DOHH2 (cell line): ENCODE measurements around the gene SRGAP3.

Source experiments
- H3F3A ChIP-seq: fragments of 200-600 bp; sonication (generic), shearing (Covaris generic); 2 replicates; pipeline ENCODE4 v1.6.0; 2016; ENCODE audit warnings: antibody characterized with exemption, mild to moderate bottlenecking; ENCODE audit not compliant: control insufficient read depth, insufficient read depth
- H3K27ac ChIP-seq: fragments of 200-600 bp; sonication (generic); 2 replicates; pipeline ENCODE4 v1.5.1; 2014; ENCODE audit warnings: low read depth, mild to moderate bottlenecking, low read length, moderate library complexity
- H3K27me3 ChIP-seq: fragments of 200-600 bp; sonication (generic); 2 replicates; pipeline ENCODE4 v1.6.1; 2014; ENCODE audit warnings: mild to moderate bottlenecking, low read length, mixed read lengths; ENCODE audit not compliant: control insufficient read depth
- H3K36me3 ChIP-seq: fragments of 200-600 bp; sonication (generic); 2 replicates; pipeline ENCODE4 v1.6.1; 2014; ENCODE audit warnings: mild to moderate bottlenecking, low read length, moderate library complexity, mixed read lengths; ENCODE audit not compliant: control insufficient read depth
- H3K4me1 ChIP-seq: fragments of 200-600 bp; sonication (generic); 2 replicates; pipeline ENCODE4 v1.6.1; 2014; ENCODE audit warnings: mild to moderate bottlenecking, low read length, mixed read lengths; ENCODE audit not compliant: control insufficient read depth
- H3K4me2 ChIP-seq: fragments of 200-600 bp; sonication (generic); 2 replicates; pipeline ENCODE4 v1.6.0; 2014; ENCODE audit warnings: mild to moderate bottlenecking, low read length, moderate library complexity
- H3K4me3 ChIP-seq: fragments of 200-600 bp; sonication (generic); 2 replicates; pipeline ENCODE4 v1.5.1; 2014; ENCODE audit warnings: mild to moderate bottlenecking, low read length, mixed read lengths
- H3K79me2 ChIP-seq: fragments of 200-600 bp; sonication (generic); 2 replicates; pipeline ENCODE4 v1.6.1; 2014; ENCODE audit warnings: mild to moderate bottlenecking, low read length, mixed read lengths; ENCODE audit not compliant: control insufficient read depth
- H3K9me2 ChIP-seq: fragments of 200-600 bp; sonication (generic); replicated peaks from 2 replicates; pipeline ENCODE4 v1.6.1; 2014; ENCODE audit warnings: mild to moderate bottlenecking, low read length, mixed read lengths; ENCODE audit not compliant: control insufficient read depth
- H3K9me3 ChIP-seq: fragments of 200-600 bp; sonication (generic); 2 replicates; pipeline ENCODE4 v1.6.1; 2014; ENCODE audit warnings: antibody characterized with exemption, low read length, mixed read lengths; ENCODE audit not compliant: control insufficient read depth, insufficient read depth
- H4K20me1 ChIP-seq: fragments of 200-600 bp; sonication (generic); 2 replicates; pipeline ENCODE4 v1.6.0; 2014; ENCODE audit warnings: low read depth, mild to moderate bottlenecking, antibody characterized with exemption, low read length, moderate library complexity; ENCODE audit not compliant: control insufficient read depth, insufficient read depth
- EZH2phosphoT487 ChIP-seq: fragments of 200-600 bp; sonication (generic); IDR thresholded peaks from 2 replicates; pipeline ENCODE4 v1.6.1; 2017; ENCODE audit warnings: borderline replicate concordance, mild to moderate bottlenecking, antibody characterized with exemption, low read length, moderate library complexity, mixed read lengths
- TF ChIP-seq, protein P1 (sequence below): fragments of 200-600 bp; sonication (generic); IDR thresholded peaks from one replicate; pipeline ENCODE4 v1.5.1; 2014; ENCODE audit warnings: antibody characterized with exemption, mild to moderate bottlenecking, low read depth, low read length; ENCODE audit not compliant: poor library complexity, severe bottlenecking

Gene SRGAP3

DNA sequence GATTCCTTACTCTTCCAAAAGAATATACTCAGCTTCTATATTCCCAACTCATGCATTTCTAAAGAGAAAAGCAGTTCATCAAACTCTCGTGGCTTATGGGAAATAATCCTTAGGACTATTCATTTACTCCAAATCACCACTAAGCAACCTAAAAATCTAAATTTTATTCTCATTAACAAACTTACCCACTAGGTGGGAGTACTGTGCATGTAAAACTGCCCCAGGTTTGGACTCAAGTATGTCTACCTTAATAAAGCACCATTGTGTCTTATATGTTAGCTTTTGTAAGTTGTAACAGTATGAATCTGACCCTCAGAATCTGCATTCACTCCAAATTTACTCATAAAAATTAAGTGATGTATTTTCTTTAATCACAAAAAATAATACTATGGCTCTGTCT lies 311.4 kb downstream of the SRGAP3 start:
- Histone ChIP-seq H3K36me3 (peaks cover 93% of the 10 kb centered on the region), H3K4me1 (no peaks in the 10 kb centered on the region)
- TF ChIP-seq, protein P1, sequence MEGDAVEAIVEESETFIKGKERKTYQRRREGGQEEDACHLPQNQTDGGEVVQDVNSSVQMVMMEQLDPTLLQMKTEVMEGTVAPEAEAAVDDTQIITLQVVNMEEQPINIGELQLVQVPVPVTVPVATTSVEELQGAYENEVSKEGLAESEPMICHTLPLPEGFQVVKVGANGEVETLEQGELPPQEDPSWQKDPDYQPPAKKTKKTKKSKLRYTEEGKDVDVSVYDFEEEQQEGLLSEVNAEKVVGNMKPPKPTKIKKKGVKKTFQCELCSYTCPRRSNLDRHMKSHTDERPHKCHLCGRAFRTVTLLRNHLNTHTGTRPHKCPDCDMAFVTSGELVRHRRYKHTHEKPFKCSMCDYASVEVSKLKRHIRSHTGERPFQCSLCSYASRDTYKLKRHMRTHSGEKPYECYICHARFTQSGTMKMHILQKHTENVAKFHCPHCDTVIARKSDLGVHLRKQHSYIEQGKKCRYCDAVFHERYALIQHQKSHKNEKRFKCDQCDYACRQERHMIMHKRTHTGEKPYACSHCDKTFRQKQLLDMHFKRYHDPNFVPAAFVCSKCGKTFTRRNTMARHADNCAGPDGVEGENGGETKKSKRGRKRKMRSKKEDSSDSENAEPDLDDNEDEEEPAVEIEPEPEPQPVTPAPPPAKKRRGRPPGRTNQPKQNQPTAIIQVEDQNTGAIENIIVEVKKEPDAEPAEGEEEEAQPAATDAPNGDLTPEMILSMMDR, result peak; percentile 32
- no peak for TF ChIP-seq EZH2phosphoT487

DNA sequence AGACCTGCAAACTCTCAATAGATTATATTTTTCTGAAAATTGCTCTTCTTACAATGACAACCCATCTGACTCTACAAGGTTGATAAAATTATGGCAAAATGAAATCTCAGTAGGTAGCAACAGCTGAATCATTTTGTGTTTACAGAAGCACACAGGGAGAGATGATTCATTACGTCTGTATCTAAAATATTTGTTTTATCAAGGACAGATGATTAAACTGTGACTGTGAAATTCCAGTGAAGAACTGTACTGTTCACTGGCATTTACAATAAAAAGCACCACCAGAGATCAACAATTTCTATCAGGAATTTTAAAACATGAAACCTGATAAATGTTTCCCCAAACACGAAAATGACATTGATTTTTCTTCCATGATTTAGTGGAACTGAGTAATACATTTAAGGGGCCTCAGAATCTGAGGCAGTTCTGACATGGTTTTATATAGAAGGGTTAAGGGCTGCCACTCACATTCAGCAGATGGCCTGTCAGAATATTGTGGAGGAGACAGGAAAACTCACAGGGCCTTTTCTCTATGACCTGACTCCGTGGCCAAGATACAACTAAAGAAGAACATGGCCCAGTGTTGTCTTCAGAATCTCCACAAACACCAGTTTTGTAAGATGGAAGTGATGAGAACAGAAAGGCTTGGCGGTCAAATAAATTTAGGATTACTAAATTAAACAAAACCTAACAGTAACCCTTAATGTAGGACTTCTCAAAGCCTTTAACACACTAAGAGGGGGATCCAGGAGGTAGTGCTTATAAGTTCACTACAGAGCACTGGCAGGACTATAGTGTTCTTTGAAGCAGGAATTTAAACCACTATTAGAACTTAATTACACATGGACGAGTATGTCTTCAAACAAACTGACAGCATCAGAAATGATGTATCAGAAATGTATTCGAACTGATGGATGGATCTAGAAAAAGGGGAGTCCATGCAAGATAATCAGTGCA lies 312.1 kb downstream of the SRGAP3 start:
- H3K27me3 ChIP-seq, result no peaks in the 10 kb centered on the region
- H3K79me2 ChIP-seq, result no peaks in the 10 kb centered on the region
- H4K20me1 ChIP-seq, result no peaks in the 10 kb centered on the region
- no peaks in the 10 kb centered on the region for H3K4me1 ChIP-seq
- no peaks in the 10 kb centered on the region for H3K9me2 ChIP-seq
- H3K4me3 ChIP-seq, result no peak overlapping the region
- H3K4me2 ChIP-seq, result no peak overlapping the region
- TF ChIP-seq, protein P1, result no peak
- no peak for TF ChIP-seq EZH2phosphoT487
- peaks cover 86% of the 10 kb centered on the region for H3K36me3 ChIP-seq
- H3K27ac ChIP-seq, result no peak overlapping the region
- no peaks in the 10 kb centered on the region for H3F3A ChIP-seq
- no peaks in the 10 kb centered on the region for H3K9me3 ChIP-seq

More for the DNA sequence above, 311.4 kb downstream of the SRGAP3 start:
- Histone ChIP-seq H3F3A (no peaks in the 10 kb centered on the region), H3K27me3 (no peaks in the 10 kb centered on the region), H3K4me2 (no peak overlapping the region), H3K27ac (no peak overlapping the region), H4K20me1 (no peaks in the 10 kb centered on the region), H3K9me2 (no peaks in the 10 kb centered on the region), H3K9me3 (no peaks in the 10 kb centered on the region), H3K4me3 (no peak overlapping the region), H3K79me2 (no peaks in the 10 kb centered on the region)

DNA sequence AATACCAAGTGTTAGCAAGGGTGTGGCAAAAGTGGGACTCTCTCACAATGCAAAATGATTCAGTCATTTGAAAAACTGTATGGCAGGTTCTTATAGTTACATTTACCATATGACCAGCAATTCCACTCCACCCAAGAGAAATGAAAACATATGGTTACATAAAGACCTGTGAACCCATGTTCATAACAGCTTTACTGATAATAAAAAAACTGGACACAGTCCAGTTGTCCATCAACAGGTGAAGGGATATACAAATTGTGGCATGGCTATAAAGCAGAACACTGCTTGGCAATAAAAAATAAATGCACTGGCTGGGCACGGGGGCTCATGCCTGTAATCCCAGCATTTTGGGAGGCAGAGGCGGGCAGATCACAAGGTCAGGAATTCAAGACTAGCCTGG lies 316.9 kb downstream of the SRGAP3 start:
- no peak for TF ChIP-seq EZH2phosphoT487
- TF ChIP-seq, protein P1, result no peak
- no peaks in the 10 kb centered on the region for H3K79me2 ChIP-seq
- no peaks in the 10 kb centered on the region for H4K20me1 ChIP-seq
- H3K4me3 ChIP-seq, result no peak overlapping the region
- no peak overlapping the region for H3K27ac ChIP-seq
- no peaks in the 10 kb centered on the region for H3K9me3 ChIP-seq
- H3K4me2 ChIP-seq, result no peak overlapping the region
- no peaks in the 10 kb centered on the region for H3K27me3 ChIP-seq
- no peaks in the 10 kb centered on the region for H3F3A ChIP-seq
- H3K4me1 ChIP-seq, result no peaks in the 10 kb centered on the region
- no peaks in the 10 kb centered on the region for H3K9me2 ChIP-seq
- peaks cover 66% of the 10 kb centered on the region for H3K36me3 ChIP-seq
